NCI-H1930 (cell line): ENCODE measurements around the gene CHD5.

Experiments
- DNase-seq, 2 experiments: peaks; one replicate each; lab custom pipeline; 2025; lab: John Stamatoyannopoulos, UW

The CHD5 gene

GRCh38 chr1:6174621-6175410 is 5.3 kb downstream of the CHD5 start:
- DNase-seq, result no peak

- DNase-seq, result no peak
Measured at GRCh38 chr1:6172549-6172948, 7.6 kb downstream of the CHD5 start.

DNA sequence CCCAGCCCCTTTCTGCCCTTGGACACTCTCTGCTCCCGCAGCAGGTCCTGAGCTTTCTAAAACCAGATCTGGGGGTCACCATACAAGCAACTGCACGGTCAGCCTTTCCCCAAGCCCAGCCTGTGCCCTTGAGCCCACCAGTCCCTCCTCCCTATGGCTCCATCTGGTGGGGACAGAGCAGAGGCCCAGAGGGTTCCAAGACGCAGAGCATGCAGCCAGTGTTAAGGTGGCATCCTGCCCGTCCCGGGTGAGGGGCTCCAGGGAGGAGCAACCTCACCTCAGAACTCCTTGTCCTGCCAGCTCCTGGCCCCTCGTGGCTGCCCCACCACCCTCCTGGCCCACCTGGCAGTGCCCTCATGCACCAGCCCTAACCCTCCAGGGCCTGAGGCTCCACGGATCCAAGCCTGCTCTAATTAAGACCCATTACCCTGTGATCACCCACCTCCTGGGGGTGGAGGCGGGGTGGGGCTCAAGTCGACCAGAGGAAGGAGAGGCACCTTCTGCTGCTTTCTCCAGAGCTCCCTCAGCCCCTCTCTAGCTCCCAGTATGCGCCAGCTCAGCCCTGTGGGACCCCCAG is 8.5 kb downstream of the CHD5 start:
- DNase-seq, result peak in 1 of 2 experiments; percentile 32

DNA sequence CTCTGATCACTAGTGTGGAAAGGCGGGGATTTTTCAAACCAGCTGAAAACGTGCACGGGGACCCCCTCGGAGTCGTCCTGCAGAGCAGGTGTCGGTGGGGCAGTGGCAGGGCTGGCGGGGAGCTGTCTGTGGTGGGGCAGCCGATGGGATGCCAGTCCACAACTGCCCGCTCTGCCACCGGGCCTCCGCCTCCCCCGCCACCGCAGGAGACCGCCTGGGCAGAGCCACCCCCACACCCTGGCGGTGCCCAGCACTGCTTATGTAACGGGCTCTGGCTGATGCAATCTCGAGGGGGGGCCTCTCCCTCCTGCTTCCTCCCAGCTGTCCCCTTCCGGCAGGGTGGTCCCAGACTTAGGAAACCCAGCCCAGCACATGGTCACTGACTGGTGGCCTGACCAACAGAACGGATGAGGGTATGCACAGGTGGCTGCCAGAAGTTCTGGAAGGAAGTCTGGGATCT is 9.3 kb downstream of the CHD5 start:
- no peak for DNase-seq

- no peak for DNase-seq
Measured at GRCh38 chr1:6170116-6170741, 9.9 kb downstream of the CHD5 start.

- no peak for DNase-seq
Measured at GRCh38 chr1:6168947-6169586, 11.1 kb downstream of the CHD5 start.

DNA sequence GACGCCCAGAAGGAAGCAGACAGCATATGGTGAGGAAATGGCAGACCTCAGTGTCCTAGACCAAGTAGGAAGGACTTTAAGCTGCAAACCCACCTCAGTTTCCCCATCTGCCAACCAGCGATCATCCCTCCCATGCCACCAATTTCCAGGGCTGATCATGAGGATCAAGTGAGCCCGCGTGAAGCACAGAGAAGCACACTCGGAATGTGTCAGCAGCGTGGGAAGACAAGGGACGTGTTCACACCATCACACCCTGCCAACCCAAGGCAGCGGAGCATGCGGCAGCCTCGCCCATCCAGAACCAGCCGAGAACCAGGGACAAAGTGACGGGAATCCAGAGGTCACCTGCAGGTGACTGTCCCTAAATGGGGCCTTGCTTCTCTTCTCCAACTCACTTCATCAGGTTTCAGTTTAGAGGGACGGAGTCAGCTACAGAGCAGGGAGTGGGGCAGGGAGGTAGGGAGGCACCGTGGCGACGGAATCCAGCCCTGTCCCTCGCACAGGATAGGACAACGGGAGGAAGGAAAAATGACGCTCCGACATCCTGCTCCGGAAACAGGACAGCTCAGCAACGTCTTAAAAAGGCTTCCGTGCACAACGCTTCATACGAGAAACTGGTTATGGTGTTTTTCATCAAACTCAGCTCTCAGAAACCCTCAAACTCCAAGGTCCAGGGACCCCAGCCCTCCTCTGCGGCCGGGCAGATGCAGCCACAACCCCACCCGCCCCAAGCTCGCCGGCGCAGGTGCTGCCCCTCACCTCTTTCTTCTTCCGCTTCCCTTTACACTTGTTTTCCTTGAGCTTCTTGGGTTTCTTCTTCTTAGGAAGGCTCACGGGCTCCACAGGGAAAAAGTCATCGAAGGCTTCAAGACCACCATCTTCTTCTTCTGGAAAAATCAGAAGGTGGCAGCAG is 12.5 kb downstream of the CHD5 start:
- DNase-seq, result no peak

DNA sequence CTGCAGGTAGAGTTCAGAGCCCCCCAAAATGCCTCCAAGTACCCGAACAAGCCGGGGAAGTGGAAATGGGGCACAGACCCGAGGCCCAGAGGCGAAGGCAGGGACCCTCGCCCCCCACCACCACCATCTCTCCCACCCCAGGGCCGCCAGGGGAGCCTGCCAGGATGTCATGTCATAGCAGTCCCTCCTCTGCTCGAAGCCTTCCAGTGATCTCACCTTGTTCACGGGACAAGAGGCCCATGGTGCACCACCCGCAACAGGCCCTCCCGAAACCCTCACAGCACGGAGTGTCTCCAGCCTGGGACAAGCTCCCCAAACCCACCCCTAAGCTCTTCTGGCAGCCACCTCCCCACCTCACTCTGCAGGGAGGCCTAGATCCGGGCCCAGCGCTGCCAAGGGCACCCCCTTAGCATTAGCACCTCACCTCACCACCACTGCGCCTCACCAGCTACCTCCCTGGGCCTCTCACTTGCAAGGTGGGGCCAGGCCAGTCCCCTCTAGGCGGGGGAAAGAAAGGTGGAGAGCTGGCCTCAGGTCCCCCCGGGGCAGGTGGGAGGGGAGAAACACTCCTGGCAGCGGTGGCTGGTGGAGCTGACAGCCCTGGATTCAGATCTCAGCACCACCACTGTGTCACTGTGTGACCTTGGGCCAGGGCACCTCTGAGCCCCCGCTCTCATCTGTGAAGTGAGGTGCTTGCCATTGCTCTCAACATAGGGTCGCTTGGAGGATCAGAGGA is 13.3 kb downstream of the CHD5 start:
- DNase-seq, result no peak

GRCh38 chr1:6166221-6166620 is 13.9 kb downstream of the CHD5 start:
- DNase-seq, result no peak

GRCh38 chr1:6165441-6165985 is 14.6 kb downstream of the CHD5 start:
- DNase-seq, result no peak

DNA sequence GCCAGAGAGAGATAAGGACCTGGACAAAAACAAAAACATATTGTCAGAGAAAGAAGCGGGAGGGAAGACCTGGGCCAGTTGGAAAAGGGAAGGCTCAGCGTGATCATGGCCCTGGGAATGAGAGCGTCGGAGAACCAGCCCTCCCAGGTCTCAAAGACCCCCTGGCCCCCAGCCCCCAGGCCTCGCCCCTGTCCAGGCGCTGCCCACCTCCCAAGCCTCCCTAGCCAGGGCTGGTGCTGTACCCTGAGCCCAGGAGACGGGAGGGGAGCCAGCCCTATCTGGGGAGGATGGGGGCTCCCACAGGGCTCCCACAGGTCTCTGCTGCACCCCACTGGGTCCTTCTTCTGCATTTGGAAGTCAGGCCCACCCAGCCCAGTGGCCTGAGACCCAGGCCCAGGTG is 15.1 kb downstream of the CHD5 start:
- no peak for DNase-seq

- no peak for DNase-seq
Measured at GRCh38 chr1:6163973-6164617, 16.0 kb downstream of the CHD5 start.

DNA sequence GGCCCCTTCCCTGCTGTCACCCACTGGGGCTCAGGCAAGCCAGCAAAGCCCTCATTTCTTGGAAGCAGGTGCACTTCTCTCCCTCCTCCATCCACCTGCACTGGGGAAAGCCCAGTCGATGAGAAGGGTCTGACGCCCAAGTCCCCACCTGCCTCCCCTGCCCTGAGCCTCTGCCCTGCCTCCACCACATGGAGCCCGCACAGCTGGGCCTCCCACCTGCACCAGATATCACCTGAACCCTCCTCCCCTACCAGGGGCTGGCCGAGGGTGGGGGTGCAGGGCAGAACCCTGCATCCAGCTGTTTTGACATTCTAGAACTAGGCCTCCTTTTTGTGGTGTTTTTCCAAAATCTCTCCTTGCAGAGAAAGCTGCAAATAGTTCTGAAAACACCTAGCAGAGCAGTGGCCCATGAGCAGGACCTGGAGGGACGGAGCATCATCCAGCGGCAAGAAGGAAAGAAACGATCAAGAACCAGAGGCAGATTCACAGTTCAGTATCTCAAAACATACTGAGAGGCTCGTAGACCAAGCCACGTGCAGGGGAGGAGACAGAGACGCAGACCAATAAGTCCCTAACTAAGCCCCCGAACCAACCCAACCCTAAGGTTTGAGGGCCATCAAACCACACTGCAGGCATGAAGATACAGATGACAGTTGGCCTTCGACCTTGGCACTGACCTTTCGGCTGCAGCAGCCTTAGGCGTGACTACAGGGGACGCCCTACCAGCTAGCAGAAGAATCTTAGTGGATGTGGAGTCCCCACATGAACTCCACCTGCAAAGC is 16.7 kb downstream of the CHD5 start:
- DNase-seq, result no peak

DNA sequence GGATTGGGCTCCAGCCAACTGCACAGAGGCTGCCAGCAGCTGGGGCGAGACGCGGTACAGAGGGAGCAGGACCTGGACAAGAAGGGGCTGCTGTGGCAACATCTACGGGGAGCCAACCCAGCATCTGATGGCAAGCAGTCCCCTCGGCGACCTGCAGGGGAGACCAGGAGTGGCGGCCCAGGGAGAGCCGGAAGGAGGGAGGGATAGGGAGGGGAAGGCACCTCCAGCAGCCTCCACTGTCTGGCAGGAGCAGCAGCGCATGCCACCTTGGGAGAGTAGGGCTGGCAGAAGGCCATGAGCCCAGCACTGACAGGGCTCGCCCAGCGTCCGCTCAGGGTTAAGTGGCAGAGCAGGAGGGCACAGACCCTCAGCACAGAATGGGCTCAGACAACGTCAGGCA is 17.3 kb downstream of the CHD5 start:
- DNase-seq, result no peak

- DNase-seq, result no peak
Measured at GRCh38 chr1:6162341-6162740, 17.8 kb downstream of the CHD5 start.

- DNase-seq, result no peak
Measured at GRCh38 chr1:6158181-6158580, 21.9 kb downstream of the CHD5 start.

DNA sequence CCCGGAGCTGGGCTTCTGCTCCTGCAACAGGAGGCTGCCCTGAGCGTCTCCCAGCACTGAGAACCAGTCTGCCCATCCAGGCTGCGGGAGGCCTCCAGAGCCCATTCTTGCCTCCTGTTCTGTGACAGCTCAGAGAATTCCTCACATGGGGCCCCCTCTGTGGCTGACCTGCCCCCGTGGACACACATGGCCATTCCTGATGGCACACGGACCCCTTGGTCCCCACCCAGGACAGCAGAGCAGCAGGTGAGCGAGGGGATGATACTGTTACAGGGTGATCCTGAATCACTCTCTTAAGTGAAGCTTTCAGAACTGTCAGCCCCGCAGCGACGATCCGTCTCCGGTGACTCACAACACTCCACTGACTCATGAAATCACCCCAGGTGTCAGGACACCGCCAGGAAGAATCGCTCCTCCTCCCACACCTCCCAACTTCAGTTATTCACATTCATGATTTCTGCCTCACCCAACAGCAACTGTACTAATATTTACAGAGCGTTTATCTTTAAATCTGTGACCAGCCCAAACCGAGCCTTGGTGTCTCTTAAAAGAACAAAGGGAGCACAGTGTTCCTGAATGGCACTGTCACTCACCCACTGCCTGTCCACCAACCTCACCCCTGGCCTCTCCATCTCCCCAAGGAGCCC is 22.5 kb downstream of the CHD5 start:
- no peak for DNase-seq

DNA sequence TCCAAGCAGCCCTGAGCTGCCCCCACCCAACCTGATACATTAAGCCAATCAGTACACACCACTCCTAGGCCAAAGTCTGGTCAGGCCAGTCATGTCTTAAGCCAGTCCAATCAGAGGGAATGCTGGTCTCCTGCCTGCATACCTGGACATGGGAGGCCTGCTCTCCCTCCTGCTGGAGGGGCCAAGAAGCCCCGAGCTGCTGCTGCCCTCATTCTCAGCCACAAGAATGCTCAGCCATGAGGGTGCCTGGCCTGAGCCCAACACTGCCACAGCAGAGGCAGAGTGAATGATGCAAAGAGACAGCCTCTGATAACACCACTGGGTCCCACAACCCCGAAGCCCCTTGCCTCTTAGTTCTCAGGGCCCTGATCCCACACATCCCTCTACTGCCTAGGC is 23.0 kb downstream of the CHD5 start:
- DNase-seq, result no peak
